AML-193 (cell line): ENCODE data around the gene MEIS1.

Source experiments
- DNase-seq, 2 experiments: peaks; one replicate each; lab custom pipeline; 2025; lab: John Stamatoyannopoulos, UW

Gene MEIS1

DNA sequence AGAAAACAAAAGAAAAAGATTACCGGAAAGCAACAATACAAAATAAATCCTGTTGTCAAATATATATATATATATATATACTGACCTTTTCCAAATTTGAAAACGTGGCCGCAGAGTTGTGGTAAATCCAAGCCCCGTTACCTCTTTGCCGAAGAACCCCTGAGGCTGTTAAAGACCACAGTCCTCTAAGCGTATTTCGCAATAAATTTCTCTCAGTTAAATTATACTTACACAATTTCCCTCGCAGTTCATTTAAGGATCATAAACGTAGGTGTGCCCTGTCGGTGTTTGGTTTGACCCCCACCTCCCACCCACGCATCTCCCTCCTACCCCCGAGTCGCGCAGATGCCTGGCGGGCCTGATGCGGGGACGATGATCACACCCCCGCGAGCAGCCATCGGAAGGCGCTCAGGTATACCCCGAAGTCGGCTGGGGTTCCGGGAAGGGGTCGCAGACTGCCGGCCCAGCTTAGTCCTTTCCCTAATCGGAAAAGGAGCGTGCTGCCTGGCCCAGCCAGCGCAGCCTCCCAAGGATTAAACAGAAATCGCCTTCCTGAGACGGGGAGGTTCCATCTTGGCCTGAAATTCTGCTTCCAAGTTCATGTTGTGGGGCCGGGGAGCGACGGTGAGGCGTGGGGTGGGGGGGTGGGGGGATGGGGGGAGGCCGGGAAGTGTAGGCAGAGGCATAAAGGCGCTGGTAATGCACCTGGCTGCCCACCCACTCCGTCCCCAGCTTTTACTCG, 2.9 kb upstream of the MEIS1 start:
- no peak for DNase-seq

DNA sequence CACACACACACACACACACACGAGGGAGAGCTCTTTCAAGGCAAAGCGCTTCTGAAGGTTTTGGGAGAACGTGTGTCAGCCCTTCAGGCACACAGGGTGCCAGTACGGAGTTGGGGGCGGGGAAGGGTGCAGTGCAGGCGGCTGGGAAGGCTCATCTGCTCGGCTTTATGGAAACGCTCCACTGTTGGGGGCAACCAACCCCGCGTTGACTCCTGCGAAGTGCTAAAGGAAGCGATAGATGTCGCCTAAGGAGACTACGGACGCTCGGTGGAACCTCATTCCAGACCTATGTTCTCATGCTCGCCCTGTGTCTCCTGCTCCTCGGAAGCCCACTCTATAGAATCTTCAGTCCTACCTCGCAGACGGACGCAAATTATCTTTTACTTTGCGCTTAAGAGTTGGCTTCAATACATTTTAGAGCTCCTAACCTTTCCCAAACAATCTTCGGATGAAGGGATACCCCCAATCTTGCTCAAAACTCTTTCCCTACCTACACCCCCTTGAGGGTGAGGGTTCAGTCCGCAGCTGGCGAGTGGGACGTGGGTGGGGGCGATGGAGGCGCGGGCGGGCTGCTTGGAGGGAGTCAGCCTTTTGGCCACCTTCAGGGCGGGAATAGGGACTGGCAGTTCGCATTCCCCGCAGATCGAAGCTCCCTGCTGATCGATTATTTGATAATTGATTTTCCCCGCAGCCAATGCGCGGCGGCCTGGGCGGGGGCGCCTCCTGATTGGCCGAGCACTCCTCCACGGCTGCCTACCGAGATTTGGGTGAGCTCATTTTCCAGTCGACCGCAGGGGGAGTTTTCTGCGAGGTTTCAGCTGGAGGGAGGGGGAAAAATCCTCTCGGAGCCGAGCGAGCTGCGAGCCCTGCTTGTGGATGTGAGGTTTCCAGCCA, 1.9 kb upstream of the MEIS1 start:
- DNase-seq = no peak

DNA sequence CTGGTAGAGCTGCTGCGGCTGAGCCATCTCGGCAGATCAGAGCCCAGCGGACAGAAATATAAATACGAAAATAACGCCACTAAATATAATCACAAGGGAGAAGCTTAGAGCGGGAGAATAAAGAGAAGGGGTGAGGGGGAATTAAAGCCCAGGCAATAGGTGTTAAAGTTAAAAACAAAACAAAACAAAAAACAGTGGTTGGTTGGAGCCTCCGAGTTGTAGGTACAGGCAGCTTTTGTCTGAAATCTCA, 1.3 kb upstream of the MEIS1 start:
- DNase-seq = no peak

DNA sequence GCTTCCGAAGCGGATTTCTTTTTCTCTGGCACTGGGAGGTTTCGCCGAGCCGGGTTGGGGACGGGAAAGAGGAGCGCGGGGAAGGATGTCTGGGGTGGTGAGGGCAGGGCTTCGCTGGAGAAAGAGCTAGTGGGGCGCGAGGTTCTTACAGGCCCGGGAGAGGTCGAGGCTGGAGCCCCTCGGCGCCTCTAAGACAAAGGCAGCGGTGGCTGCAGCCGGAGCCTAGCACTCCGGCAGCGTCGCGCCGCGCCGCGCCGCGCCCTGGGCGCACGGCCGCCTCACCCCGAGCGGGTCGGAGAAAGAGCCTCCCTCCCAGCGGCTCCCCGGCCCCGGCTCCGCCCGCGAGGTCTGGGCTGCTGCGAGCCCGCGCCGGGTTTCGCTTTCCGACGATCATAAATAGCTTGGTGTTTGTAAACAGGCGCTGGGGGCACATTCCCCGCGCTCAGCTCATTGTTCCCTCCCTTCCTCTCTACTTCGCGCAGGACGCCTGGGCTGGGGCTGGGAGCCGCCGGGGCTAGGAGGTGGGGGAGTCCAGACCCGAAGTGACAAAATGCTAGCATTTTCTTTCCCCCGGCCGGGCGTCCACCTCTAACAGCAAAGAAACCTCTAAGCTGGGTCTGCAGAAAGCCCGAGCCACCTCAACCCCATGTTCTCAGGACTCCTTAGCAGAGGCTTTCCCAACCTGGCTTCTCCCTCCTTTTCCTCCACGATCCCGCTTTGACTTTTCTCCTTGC, 813 bp upstream of the MEIS1 start:
- no peak for DNase-seq

DNA sequence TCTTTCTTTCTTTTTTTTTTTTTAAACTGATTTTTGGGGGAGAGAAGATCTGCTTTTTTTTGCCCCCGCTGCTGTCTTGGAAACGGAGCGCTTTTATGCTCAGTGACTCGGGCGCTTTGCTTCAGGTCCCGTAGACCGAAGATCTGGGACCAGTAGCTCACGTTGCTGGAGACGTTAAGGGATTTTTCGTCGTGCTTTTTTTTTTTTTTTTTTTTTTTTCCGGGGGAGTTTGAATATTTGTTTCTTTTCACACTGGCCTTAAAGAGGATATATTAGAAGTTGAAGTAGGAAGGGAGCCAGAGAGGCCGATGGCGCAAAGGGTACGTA, 587 bp downstream of the MEIS1 start:
- DNase-seq = no peak

DNA sequence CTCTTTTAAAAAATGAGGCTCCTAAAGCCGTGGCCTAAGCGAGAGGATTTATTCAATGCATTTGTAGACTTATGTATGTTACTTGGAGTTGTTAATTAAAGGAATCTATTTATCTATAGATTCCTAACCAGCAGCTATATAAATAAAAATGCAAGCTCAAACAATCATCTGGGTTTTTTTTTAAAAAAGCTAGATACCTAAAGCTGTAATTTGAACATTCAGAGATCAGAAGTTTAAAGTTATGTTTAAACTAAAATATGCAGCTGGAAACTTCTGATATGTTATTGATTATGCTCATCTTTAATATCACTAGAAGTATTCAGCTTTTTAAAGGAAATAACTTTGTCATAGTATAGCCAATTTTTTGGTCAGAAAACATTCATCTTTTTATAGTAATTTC, 1.0 kb downstream of the MEIS1 start:
- no peak for DNase-seq

DNA sequence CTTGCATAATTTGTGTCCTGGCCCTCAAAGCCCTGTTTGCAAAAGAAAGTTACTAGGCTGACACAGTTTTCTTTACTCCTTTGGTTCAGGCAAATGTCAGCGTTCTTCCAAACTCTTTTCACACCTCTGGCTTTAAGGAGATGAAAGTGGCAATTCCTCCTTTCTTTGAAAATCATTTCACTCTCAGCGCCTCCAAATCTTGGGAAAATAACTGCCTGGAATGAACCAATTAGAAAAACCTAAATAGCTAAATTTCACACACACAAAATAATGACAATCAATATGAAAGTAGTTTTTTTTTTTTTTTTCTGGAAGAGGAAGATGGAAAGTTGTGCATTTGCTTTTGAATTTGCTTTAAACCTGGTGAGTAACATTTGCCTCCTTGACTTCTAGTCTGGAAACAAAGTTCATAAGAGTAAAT, 1.7 kb downstream of the MEIS1 start:
- no peak for DNase-seq

DNA sequence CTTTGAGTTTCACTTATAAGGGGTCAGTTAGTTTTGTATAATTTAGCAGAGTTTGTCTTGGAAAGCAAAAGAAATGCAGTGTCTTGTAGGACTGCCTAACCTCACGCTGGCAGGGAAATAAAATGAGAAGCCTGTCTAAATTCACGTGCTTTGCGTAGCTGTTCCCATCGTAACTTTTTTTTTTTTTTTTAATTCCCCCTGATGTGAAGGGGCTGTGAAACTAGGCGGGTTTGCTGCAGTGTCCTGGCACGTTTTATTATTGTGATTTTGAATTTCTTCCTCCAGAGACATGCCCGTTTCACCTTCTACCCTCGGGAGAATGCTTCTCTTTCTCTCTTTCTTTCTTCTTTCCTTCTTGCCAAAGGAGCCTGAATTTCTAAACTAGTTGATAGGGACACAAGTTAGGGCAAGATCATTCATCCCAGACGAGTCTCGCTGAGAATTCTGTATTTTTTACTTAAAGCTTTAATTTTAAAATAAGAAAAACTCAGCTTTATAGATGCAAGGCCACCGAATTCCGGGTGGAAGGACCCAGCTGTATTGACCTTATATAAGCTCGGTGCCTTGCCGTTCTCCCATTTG, 2.3 kb downstream of the MEIS1 start:
- DNase-seq = no peak

DNA sequence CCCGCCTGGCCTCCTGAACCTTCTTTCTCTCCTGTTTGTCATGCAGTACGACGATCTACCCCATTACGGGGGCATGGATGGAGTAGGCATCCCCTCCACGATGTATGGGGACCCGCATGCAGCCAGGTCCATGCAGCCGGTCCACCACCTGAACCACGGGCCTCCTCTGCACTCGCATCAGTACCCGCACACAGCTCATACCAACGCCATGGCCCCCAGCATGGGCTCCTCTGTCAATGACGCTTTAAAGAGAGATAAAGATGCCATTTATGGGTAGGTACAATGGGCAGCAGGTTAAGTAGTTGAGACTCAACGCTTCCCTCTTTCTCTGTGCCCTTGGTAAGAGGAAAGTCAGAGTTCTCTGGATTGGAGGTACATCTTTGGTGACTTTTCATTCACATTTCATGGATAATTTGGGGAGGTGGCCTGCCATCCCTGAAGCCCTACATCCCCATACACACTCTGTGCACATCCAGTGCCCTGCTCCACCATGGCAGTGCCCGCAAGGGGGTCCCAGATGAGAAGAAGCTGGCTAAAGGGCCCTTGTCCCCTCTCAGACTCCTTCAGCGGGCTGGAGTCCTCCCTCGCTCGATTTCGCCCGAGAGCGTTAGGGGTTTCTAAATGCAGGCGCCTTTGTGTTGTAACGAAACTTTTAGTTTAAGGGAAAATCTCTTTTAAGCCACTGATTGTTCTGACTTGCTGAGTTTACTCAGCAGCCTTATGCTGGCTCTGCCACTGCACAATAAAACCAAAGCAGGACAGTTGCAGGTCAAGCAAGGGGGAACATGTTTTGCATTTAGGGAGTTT, 3.0 kb downstream of the MEIS1 start:
- no peak for DNase-seq

DNA sequence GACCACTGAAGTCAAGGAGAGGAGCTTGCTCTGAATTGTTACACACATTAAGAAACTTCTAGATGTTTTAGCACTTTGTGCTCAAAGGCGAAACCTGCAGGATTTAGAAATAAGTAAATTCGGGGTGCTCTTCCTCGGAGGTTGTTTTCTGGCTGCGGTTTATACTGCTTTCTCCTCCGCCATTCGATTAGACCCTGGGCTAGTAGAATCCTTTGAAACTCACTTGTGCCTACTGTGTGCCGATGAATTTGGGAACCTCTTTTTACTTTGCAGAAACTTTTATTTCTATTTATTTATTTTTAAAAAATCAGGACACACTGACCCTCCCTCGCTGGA, 3.5 kb downstream of the MEIS1 start:
- DNase-seq = no peak

DNA sequence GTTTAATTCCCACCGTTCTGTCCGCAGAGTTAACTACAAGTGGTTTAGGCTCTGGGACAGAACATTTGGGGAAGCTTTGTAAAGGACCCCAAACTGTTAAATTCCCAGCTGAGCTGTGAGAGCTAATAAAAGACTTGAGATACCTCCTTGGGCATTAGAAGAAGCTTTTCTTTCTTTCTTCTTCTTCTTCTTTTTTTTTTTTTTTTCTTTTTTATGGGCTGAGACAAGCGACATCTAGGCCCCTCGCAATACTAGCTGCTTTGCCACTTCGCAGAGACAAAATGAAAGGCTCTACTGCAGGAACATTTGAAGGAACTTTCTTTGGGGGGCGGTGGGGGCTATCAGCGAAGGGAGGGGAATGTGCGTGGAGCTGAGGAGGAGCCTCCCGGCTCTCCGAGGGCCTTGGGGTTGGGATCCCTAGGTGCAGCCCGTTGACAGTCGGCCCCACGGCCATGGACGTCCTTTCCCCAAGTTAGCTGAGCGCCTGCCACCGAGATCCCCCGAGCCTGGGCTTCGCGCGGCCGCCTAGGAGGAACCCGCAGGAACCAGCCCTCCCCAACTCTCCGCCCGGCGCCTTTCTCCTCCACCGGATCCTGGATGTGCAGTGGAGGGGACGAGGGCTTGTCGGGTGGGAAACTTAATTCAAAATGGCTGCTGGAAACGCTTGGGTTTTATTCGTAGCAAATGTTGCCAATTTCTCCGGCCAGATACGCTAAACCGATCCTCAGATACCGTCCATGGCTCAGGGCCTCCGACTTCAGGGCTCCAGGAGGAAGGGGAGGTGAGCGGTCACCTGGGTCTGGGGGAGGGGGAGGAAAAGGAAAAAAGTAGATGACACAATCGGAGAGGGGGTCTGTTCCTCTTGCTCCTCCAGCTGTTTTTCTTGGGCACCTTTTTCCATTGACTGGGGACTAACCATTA, 4.2 kb downstream of the MEIS1 start:
- DNase-seq = no peak

DNA sequence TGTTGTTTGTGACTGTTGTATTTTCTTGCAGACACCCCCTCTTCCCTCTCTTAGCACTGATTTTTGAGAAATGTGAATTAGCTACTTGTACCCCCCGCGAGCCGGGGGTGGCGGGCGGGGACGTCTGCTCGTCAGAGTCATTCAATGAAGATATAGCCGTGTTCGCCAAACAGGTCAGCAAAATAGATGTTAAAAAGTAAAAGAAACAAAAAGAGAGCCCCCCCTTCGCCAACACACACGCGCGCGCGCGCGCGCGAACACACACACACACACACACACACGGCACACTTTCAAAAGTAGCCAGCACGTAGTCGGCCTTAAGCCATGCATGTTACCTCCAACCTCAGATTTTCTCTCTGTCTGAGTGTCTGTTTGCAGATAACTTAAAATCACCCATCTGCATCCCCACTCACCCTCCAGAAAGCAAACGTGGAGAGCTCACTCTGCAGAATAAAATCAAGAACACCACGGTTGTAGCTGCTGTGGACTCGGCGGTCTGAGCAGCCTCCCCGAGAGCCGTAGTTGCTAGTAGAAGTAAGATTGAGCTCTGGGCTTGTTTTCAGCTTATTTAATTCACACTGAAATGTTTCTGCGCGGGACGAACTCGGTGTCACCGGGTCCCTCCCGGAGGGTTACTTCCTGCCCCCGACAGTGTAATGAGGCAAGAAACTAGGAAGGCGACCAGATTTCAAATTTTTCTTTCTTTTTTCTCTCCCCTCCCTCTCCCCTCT, 5.1 kb downstream of the MEIS1 start:
- no peak for DNase-seq

DNA sequence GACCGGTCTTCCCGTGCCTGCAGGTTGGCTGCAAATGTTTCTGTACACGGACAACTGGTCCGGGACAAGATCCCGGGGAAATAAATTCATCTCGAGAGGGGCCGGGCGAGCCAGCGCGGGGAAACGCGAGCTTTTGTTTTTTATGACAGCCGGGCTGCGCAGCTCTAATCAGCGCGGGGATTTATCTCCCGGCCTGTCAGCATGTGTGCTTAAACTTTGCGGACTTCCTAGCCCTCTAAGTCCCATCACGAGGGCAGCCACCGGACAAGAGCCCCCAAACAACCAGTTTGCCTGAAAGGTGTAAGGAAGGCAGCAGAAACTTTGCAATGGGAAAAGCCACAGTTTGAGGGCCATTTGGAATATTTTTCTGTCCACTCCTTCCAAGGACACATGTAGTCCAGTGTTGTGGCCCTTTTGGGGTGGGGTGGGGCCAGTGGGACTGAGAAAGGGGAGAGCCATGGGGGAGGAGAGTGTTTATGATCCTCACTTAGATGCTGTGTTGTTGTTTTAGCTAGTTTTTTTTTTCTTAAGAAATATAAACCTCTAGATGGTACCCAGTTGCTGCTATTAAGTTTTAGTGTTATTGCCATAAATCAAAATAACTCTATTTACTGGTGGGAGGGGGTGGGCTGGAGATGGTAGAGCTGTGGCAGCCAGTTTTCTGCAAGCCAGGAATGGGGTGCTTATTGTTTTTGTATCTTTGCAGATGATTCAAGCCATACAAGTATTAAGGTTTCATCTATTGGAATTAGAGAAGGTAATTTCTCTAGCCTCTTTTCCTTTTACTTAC, 6.0 kb downstream of the MEIS1 start:
- no peak for DNase-seq

DNA sequence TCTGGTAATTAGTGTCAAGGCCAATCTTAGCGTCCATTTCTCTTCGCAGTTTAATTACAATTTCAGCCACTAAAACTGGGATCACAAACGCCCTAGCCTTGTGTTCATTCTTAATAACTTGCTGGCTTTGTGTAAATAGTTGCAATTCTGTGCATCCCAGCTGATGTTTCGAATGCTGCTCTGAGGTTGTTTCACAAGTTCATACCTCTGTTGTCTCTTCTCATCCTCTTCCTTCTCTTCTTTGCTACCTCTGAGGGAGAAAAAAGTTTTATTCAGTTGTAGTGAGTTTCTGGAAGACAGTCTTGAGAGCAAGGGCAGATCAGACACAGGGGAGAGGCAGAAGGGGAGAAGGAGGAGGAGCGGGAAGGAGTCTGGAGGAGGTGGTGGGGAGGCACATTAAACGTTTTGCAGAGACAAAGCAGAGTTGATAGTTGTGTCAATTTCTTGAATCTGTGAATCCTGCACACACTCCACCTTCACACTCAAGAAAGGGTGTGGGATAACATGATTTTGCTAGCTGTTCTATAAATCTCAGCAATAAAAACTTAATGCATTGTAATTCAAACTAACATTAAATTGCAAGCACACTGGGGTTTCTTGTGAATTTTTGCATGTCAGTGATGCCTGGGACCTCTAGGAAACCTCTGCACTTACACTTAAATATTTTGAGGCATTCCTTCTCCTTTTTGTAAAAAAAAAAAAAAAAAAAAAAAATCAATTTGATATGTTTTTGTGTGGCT, 6.8 kb downstream of the MEIS1 start:
- DNase-seq = no peak

DNA sequence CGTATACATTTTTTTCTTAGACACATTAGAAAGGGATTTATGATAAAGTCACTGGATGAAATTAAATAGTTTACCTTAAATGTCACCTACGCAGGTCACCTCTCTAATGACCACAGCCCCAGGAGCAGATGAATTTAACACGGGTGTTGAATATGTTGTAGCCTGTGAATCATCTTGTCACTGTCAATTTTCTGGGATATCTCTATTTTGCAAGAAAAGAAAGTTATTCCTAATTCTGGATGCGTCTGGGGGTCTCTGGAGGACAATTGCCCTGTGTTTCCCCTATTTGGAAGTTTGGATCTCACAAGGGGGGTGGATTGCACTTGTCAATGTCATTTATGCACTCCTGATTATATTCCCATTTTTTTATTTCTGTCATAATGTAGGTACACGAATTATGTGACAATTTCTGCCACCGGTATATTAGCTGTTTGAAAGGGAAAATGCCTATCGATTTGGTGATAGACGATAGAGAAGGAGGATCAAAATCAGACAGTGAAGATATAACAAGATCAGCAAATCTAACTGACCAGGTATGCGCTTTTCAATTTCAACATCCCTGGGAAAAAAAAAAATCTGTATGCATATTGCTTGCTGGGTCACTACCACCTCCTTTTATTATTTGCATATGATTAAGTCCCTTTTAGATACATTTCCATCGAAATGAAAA, 7.7 kb downstream of the MEIS1 start:
- no peak for DNase-seq

DNA sequence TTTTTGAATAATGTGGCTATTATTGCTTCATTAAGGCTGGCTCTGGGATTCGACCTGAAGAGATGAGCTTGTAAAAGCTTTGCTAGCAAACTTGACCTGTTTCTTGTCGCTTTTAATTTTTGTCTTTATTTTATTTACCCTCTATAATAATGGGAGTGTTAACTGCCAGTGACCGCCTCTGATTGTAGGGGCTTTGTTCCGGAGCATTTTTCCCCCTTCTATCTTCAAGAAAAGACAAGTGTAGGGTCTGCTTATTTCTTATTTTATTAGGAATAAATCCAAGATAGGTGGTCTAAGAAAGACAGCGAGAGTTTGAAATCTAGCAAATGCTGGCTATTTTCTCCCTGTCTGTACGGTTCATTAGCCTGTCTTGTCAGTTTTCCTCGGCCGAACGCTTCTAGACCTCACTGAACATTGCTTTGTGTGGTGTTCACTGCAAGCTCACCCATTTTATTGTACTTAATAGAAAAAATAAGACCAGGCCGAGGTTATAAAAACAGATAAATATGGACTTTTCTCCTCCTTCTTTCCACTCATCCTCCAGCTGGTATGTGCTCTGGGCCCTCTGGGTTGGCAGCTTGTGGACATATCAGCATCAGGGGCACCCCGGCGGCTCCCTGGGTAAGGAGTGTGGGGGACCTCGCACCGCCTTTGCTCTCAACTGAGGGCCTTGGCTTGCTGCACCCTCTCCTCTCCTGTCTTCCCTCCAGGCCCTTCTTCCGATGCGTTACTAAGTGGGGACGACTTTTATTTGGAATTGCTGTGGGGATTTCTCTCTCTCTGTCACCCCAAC, 8.5 kb downstream of the MEIS1 start:
- DNase-seq = no peak
